CD4-positive, CD25-positive, alpha-beta regulatory T cell (primary cell): ENCODE data around the gene CDK6. TPM values are rescaled to one million over a fixed set of nuclear protein-coding genes. Genes with fewer than 3 reads are reported as not detected.

ENCODE experiments used
- ATAC-seq, 2 donors: fragments of 150-1000 bp; cut with Tn5 transposase; one replicate each; pipeline ENCODE4 v1.10.0; 2021; ENCODE audit warnings: low read depth in 2 of 2, moderate number of reproducible peaks in 2 of 2, moderate library complexity in 1 of 2
- DNase-seq, 3 donors: peaks; one replicate each; pipeline versions ENCODE4 v3.0.0 to v3.0.0-alpha.2; 2012 to 2022; ENCODE audit warnings: mixed read lengths in 1 of 3
- H3K27ac ChIP-seq: one replicate; pipeline ENCODE4 v1.7.0; 2013; ENCODE audit warnings: mild to moderate bottlenecking, low read length; ENCODE audit not compliant: insufficient read depth, poor library complexity, severe bottlenecking
- H3K27me3 ChIP-seq: one replicate; pipeline ENCODE4 v1.7.0; 2013; ENCODE audit warnings: low read length; ENCODE audit not compliant: control insufficient read depth, insufficient read depth
- H3K36me3 ChIP-seq: one replicate; pipeline ENCODE4 v1.7.0; 2013; ENCODE audit warnings: mild to moderate bottlenecking, low read length, moderate library complexity; ENCODE audit not compliant: control insufficient read depth, insufficient read depth
- H3K4me1 ChIP-seq: 2 replicates; pipeline ENCODE4 v1.7.0; 2013; ENCODE audit warnings: mild to moderate bottlenecking, low read length; ENCODE audit not compliant: insufficient read depth, control insufficient read depth, poor library complexity, severe bottlenecking
- H3K4me3 ChIP-seq: one replicate; pipeline ENCODE4 v1.7.0; 2013; ENCODE audit warnings: low read depth, mild to moderate bottlenecking, low read length, moderate library complexity
- H3K9me3 ChIP-seq, 2 experiments: 1 replicate in 1 of 2; 2 replicates in 1 of 2; pipeline ENCODE4 v1.7.0; 2013; ENCODE audit warnings: low read length in 2 of 2, mild to moderate bottlenecking in 1 of 2, moderate library complexity in 1 of 2; ENCODE audit not compliant: control insufficient read depth in 2 of 2
- H3K27ac Mint-ChIP-seq, 3 donors: one replicate each; pipeline ENCODE4 v1.8.0; 2020 to 2022; ENCODE audit warnings: mild to moderate bottlenecking in 3 of 3, mixed read lengths in 3 of 3, moderate library complexity in 2 of 3
- H3K27me3 Mint-ChIP-seq: one replicate; pipeline ENCODE4 v1.8.0; 2022; ENCODE audit warnings: mild to moderate bottlenecking, mixed read lengths
- H3K36me3 Mint-ChIP-seq: one replicate; pipeline ENCODE4 v1.8.0; 2020; ENCODE audit warnings: mixed read lengths
- H3K4me1 Mint-ChIP-seq, 4 donors: one replicate each; pipeline ENCODE4 v1.8.0; 2020 to 2022; ENCODE audit warnings: mixed read lengths in 4 of 4, mild to moderate bottlenecking in 1 of 4
- H3K4me3 Mint-ChIP-seq, 4 donors: one replicate each; pipeline ENCODE4 v1.8.0; 2020 to 2022; ENCODE audit warnings: mild to moderate bottlenecking in 4 of 4, mixed read lengths in 4 of 4, moderate library complexity in 3 of 4
- H3K9me3 Mint-ChIP-seq, 7 donors: one replicate each; pipeline ENCODE4 v1.8.0; 2020 to 2022; ENCODE audit warnings: mixed read lengths in 7 of 7, mild to moderate bottlenecking in 3 of 7, moderate library complexity in 2 of 7
- polyA plus RNA-seq, 4 donors: library from polyadenylated mRNA; unstranded; fragments of 300-500 nt; fragmentation: Illumina TruSeq; gene quantifications; one replicate each; pipeline ENCODE4 v1.2.3, GENCODE V29; 2021
- total RNA-seq: library from RNA; stranded (reverse); gene quantifications from one replicate; pipeline ENCODE4 v1.2.3, GENCODE V29; 2022

Gene CDK6
- total and polyA plus RNA-seq, 5 donors from 2014 or later = 5.5 to 32.6 (median 9.1) TPM

GRCh38 chr7:92837000-92837749, 802 bp upstream of the CDK6 start:
- H3K4me1 Mint-ChIP-seq = peaks cover 8 to 28% (median 12%) of the 10 kb centered on the region in 4 donors
- ATAC-seq = no peak
- Histone ChIP-seq H3K36me3 (no peaks in the 10 kb centered on the region), H3K4me1 (peaks cover 37% of the 10 kb centered on the region), H3K9me3 (no peaks in the 10 kb centered on the region), H3K27ac (no peak overlapping the region), H3K4me3 (peak overlapping the region; percentile 57), H3K27me3 (peaks cover 20% of the 10 kb centered on the region)
- peaks cover 50% of the 10 kb centered on the region for H3K27me3 Mint-ChIP-seq
- H3K9me3 Mint-ChIP-seq = no peaks in the 10 kb centered on the region
- no peaks in the 10 kb centered on the region for H3K36me3 Mint-ChIP-seq
- peak in 1 of 3 donors; percentile 8 for DNase-seq
- peak overlapping the region; percentile 55 to 76 (median 75) for H3K27ac Mint-ChIP-seq
- peak overlapping the region; percentile 77 to 99 (median 92) for H3K4me3 Mint-ChIP-seq

- Histone ChIP-seq H3K9me3 (no peaks in the 10 kb centered on the region), H3K4me1 (peaks cover 49% of the 10 kb centered on the region), H3K36me3 (no peaks in the 10 kb centered on the region), H3K4me3 (peak overlapping the region; percentile 94), H3K27ac (no peak overlapping the region), H3K27me3 (peaks cover 16% of the 10 kb centered on the region)
- H3K4me1 Mint-ChIP-seq = peaks cover 18 to 40% (median 20%) of the 10 kb centered on the region in 4 donors
- DNase-seq (peak; percentile 1 to 64 (median 43)), ATAC-seq (peak in 1 of 2 donors; percentile 4)
- peak overlapping the region; percentile 92 to 99 (median 94) for H3K4me3 Mint-ChIP-seq
- peak overlapping the region; percentile 76 to 90 (median 83) for H3K27ac Mint-ChIP-seq
- H3K36me3 Mint-ChIP-seq = no peaks in the 10 kb centered on the region
- H3K9me3 Mint-ChIP-seq = no peaks in the 10 kb centered on the region
- H3K27me3 Mint-ChIP-seq = peaks cover 41% of the 10 kb centered on the region
Observed at GRCh38 chr7:92835851-92836488, 403 bp downstream of the CDK6 start.

- peak overlapping the region; percentile 94 to 99 (median 95) for H3K4me3 Mint-ChIP-seq
- H3K4me1 Mint-ChIP-seq = peaks cover 18 to 46% (median 26%) of the 10 kb centered on the region in 4 donors
- no peaks in the 10 kb centered on the region for H3K9me3 Mint-ChIP-seq
- Histone ChIP-seq H3K4me3 (peak overlapping the region; percentile 94), H3K36me3 (no peaks in the 10 kb centered on the region), H3K4me1 (peaks cover 53% of the 10 kb centered on the region), H3K9me3 (no peaks in the 10 kb centered on the region), H3K27me3 (peaks cover 10% of the 10 kb centered on the region), H3K27ac (peak overlapping the region; percentile 14)
- ATAC-seq = peak in 1 of 2 donors; percentile 3
- no peaks in the 10 kb centered on the region for H3K36me3 Mint-ChIP-seq
- peak overlapping the region; percentile 76 to 90 (median 83) for H3K27ac Mint-ChIP-seq
- DNase-seq = peak; percentile 15 to 69 (median 57)
- peaks cover 35% of the 10 kb centered on the region for H3K27me3 Mint-ChIP-seq
Observed at GRCh38 chr7:92835261-92835850, 1.0 kb downstream of the CDK6 start.

DNA sequence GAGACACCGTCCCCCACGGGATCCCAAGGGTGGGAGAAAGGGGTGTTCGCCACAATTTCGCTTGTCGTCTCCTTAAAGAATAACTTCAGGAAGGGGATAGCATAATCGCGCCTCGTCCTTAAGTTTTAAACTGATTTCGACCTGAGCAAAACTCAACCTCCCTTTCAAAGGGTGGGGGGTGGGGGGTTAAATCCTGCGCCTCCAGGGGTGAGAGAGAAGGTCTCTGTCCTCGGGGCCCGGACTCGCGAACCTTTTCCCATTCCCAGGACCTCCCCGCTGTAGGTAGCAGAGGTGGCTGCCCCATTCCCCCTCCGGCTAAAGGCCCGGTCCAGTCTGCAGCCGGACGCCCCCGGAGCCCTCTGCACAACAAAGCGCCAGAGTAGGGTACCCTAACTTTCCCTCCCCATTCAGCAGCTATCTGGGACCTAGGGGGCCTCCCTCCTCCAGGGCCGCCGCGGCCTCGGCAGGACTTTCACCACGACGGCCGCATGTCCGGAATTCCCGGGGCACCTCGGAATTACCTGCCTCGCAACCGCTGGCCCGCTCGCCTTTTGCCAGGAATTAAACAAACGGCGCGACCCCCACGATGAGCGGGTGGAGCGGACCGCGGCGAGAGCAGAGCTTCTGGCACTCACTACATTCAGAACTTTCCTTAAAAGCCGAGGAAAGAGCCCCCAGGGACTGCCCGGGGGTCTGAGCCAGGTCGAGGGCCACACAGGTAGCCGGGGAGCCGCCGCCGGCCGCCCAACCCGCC, 1.7 kb downstream of the CDK6 start:
- H3K9me3 ChIP-seq = no peaks in the 10 kb centered on the region
- peaks cover 18 to 53% (median 32%) of the 10 kb centered on the region in 4 donors for H3K4me1 Mint-ChIP-seq
- DNase-seq (no peak), ATAC-seq (no peak)
- no peaks in the 10 kb centered on the region for H3K36me3 Mint-ChIP-seq
- H3K27ac ChIP-seq = peak overlapping the region; percentile 14
- H3K9me3 Mint-ChIP-seq = no peaks in the 10 kb centered on the region
- H3K27ac Mint-ChIP-seq = peak overlapping the region in 2 of 3 donors; percentile 86 to 93
- peaks cover 28% of the 10 kb centered on the region for H3K27me3 Mint-ChIP-seq
- peaks cover 59% of the 10 kb centered on the region for H3K4me1 ChIP-seq
- H3K36me3 ChIP-seq = no peaks in the 10 kb centered on the region
- peak overlapping the region; percentile 94 to 99 (median 95) for H3K4me3 Mint-ChIP-seq
- H3K4me3 ChIP-seq = peak overlapping the region; percentile 81
- peaks cover 4% of the 10 kb centered on the region for H3K27me3 ChIP-seq

- peak overlapping the region; percentile 81 for H3K4me3 ChIP-seq
- Mint-ChIP-seq H3K36me3 (no peaks in the 10 kb centered on the region), H3K4me1 (peaks cover 18 to 58% (median 36%) of the 10 kb centered on the region in 4 donors), H3K9me3 (no peaks in the 10 kb centered on the region), H3K27ac (peak overlapping the region; percentile 63 to 93 (median 86)), H3K27me3 (peaks cover 24% of the 10 kb centered on the region), H3K4me3 (peak overlapping the region; percentile 94 to 99 (median 95))
- ATAC-seq (peak; percentile 27 to 41), DNase-seq (peak; percentile 58 to 87 (median 61))
- H3K4me1 ChIP-seq = peaks cover 62% of the 10 kb centered on the region
- no peaks in the 10 kb centered on the region for H3K9me3 ChIP-seq
- no peaks in the 10 kb centered on the region for H3K36me3 ChIP-seq
- H3K27ac ChIP-seq = peak overlapping the region; percentile 79
- H3K27me3 ChIP-seq = peaks cover 2% of the 10 kb centered on the region
Observed at GRCh38 chr7:92833766-92834506, 2.4 kb downstream of the CDK6 start.

DNA sequence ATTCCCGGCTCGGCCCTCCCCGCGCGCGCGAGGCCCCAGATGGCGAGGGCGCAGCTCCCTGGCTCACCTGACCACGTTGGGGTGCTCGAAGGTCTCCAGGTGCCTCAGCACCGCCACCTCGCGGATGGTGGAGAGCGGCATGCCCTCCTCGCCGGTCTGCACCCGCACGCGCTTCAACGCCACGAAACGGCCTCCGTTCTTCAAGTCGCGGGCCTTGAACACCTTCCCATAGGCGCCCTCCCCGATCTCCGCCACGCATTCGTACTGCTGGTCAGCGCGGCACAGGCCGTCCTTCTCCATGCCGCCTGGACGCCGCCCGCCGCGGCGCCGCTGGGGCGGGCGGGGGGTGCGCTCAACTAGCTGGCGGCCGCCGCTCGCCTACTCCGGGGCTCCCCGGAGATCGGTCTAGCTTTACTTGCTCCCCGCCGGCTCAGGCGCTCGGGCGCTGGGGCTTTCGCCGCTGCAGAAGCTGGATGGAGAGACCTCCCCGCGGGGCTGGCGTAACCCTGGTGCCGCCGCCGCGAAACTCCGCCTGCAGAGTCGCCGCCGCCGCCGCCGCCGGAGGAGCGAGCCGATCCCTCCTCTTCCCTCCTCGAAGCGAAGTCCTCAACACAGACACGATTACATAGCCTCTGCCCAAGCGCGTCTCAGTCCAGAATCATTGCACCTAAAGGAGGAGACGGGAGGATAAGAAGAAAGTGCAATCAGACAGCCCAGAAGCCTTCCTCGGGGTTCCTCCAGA, 3.2 kb downstream of the CDK6 start:
- Mint-ChIP-seq H3K27ac (peak overlapping the region; percentile 86 to 94 (median 88)), H3K36me3 (no peaks in the 10 kb centered on the region), H3K27me3 (peaks cover 20% of the 10 kb centered on the region), H3K4me1 (peaks cover 18 to 59% (median 36%) of the 10 kb centered on the region in 4 donors), H3K4me3 (peak overlapping the region; percentile 94 to 99 (median 95)), H3K9me3 (no peaks in the 10 kb centered on the region)
- Histone ChIP-seq H3K4me3 (peak overlapping the region; percentile 89), H3K9me3 (no peaks in the 10 kb centered on the region), H3K36me3 (no peaks in the 10 kb centered on the region), H3K27me3 (no peaks in the 10 kb centered on the region), H3K27ac (peak overlapping the region; percentile 79), H3K4me1 (peaks cover 62% of the 10 kb centered on the region)
- DNase-seq (peak; percentile 75 to 94 (median 87)), ATAC-seq (peak; percentile 86 to 88)
